Endothelial cell of hepatic sinusoid (primary cell): ENCODE measurements around the gene GPR137.

Experiments used
- in situ Hi-C: cut with HindIII; loops from 2 replicates; pipeline ENCODE4 v1.10.0; 2017; ENCODE audit warnings: low sequenced_read_pairs

Gene GPR137

GRCh38 chr11:64284048-64284961 lies 1.3 kb upstream of the GPR137 start, which contains the start of gene BAD:
TSS of gene BAD (minus strand) at chr11:64284665. CDS start at chr11:64284368, 297 bp downstream.
- in situ Hi-C loops = no loop called here

- in situ Hi-C loops = no loop called here
Observed at GRCh38 chr11:64285885-64286800, 495 bp downstream of the GPR137 start.

GRCh38 chr11:64286801-64287159 lies 1.1 kb downstream of the GPR137 start:
- in situ Hi-C loops = no loop called here

GRCh38 chr11:64287676-64288352 lies 2.2 kb downstream of the GPR137 start:
- in situ Hi-C loops = no loop called here

GRCh38 chr11:64288353-64288750 lies 2.7 kb downstream of the GPR137 start:
- in situ Hi-C loops = no loop called here

GRCh38 chr11:64289002-64289564 lies 3.4 kb downstream of the GPR137 start:
- in situ Hi-C loops = no loop called here

GRCh38 chr11:64290352-64291261 lies 5.0 kb downstream of the GPR137 start:
- in situ Hi-C loops = no loop called here

- in situ Hi-C loops = no loop called here
Observed at GRCh38 chr11:64291262-64291751, 5.7 kb downstream of the GPR137 start, which contains the start of gene KCNK4. TSS of gene KCNK4 (plus strand) at chr11:64291302. CDS start at chr11:64293019, 1,717 bp downstream.

GRCh38 chr11:64291752-64292459 lies 6.3 kb downstream of the GPR137 start:
- in situ Hi-C loops = no loop called here

- in situ Hi-C loops = no loop called here
Observed at GRCh38 chr11:64292460-64293254, 7.0 kb downstream of the GPR137 start.

- in situ Hi-C loops = no loop called here
Observed at GRCh38 chr11:64294774-64295173, 9.1 kb downstream of the GPR137 start.

GRCh38 chr11:64295760-64296159 lies 10.1 kb downstream of the GPR137 start:
- in situ Hi-C loops = no loop called here

- in situ Hi-C loops = no loop called here
Observed at GRCh38 chr11:64296236-64296635, 10.6 kb downstream of the GPR137 start.

GRCh38 chr11:64296830-64297698 lies 11.4 kb downstream of the GPR137 start:
- in situ Hi-C loops = no loop called here

GRCh38 chr11:64297699-64298358 lies 12.2 kb downstream of the GPR137 start:
- in situ Hi-C loops = no loop called here
